Large intestine (tissue), 3 donors: Measurements from ENCODE around the gene SLC5A12. TPM values are rescaled to one million over a fixed set of nuclear protein-coding genes. Genes with fewer than 3 reads are reported as not detected.
"Not testable (repeated sequence)": the region's sequence is repeated elsewhere in the genome, so short reads cannot be mapped to it uniquely, and the experiment has no call there.

Source experiments
- DNase-seq, 2 donors: peaks; one replicate each; pipeline versions ENCODE4 v3.0.0 to v3.0.0-alpha.2; 2013
- H3K27ac ChIP-seq: one replicate; pipeline ENCODE4 v1.5.1; 2013; ENCODE audit warnings: low read length
- H3K27me3 ChIP-seq: 2 replicates; pipeline ENCODE4 v1.6.1; 2013; ENCODE audit warnings: low read length; ENCODE audit not compliant: control insufficient read depth, insufficient read depth
- H3K36me3 ChIP-seq: 2 replicates; pipeline ENCODE4 v1.6.1; 2013; ENCODE audit warnings: low read length; ENCODE audit not compliant: control insufficient read depth, insufficient read depth
- H3K4me1 ChIP-seq: one replicate; pipeline ENCODE4 v1.6.1; 2013; ENCODE audit warnings: low read length; ENCODE audit not compliant: control insufficient read depth, insufficient read depth
- H3K4me3 ChIP-seq: one replicate; pipeline ENCODE4 v1.5.1; 2013; ENCODE audit warnings: low read length
- H3K9me3 ChIP-seq: one replicate; pipeline ENCODE4 v1.6.1; 2013; ENCODE audit warnings: mild to moderate bottlenecking, low read depth, low read length, moderate library complexity; ENCODE audit not compliant: control insufficient read depth
- WGBS: methylation state at CpG from one replicate; pipeline ENCODE4 v1.1.5; 2013; ENCODE audit warnings: low lambda C conversion rate; ENCODE audit not compliant: insufficient coverage; 5-methylcytosine and 5-hydroxymethylcytosine counted together
- polyA plus RNA-seq: library from polyadenylated mRNA; unstranded; fragments of 120-200 nt; gene quantifications from one replicate; pipeline ENCODE4 v1.2.1, GENCODE V29; 2013

Gene SLC5A12
- polyA plus RNA-seq, 1 donor, result 205 TPM

GRCh38 chr11:26675233-26675928, 46.5 kb downstream of the SLC5A12 start:
- H3K36me3 ChIP-seq, result peaks cover 17% of the 10 kb centered on the region
- no peaks in the 10 kb centered on the region for H3K4me1 ChIP-seq
- no peaks in the 10 kb centered on the region for H3K27me3 ChIP-seq
- DNase-seq, result no peak
- H3K27ac ChIP-seq, result no peak overlapping the region
- H3K9me3 ChIP-seq, result no peaks in the 10 kb centered on the region
- no CpG with 5 or more reads among the region's 2 CpGs for WGBS
- no peak overlapping the region for H3K4me3 ChIP-seq

- Histone ChIP-seq H3K4me1 (no peaks in the 10 kb centered on the region), H3K27me3 (no peaks in the 10 kb centered on the region), H3K9me3 (no peaks in the 10 kb centered on the region), H3K36me3 (peaks cover 4% of the 10 kb centered on the region), H3K4me3 (no peak overlapping the region), H3K27ac (no peak overlapping the region)
- 100% methylated on average over 1 of the region's 1 CpG for WGBS
- no peak for DNase-seq
Observed at GRCh38 chr11:26665946-26666345, 55.9 kb downstream of the SLC5A12 start.

- Histone ChIP-seq H3K27me3 (no peaks in the 10 kb centered on the region), H3K27ac (no peak overlapping the region), H3K4me1 (no peaks in the 10 kb centered on the region), H3K9me3 (no peaks in the 10 kb centered on the region), H3K4me3 (no peak overlapping the region), H3K36me3 (no peaks in the 10 kb centered on the region)
- no peak for DNase-seq
- WGBS, result 100% methylated on average over 1 of the region's 2 CpGs
Observed at GRCh38 chr11:26665036-26665435, 56.8 kb downstream of the SLC5A12 start.

- H3K36me3 ChIP-seq, result no peaks in the 10 kb centered on the region
- no peak overlapping the region for H3K4me3 ChIP-seq
- no peaks in the 10 kb centered on the region for H3K27me3 ChIP-seq
- no peaks in the 10 kb centered on the region for H3K9me3 ChIP-seq
- WGBS, result 100% methylated on average over 1 of the region's 1 CpG
- H3K4me1 ChIP-seq, result no peaks in the 10 kb centered on the region
- no peak for DNase-seq
- no peak overlapping the region for H3K27ac ChIP-seq
Observed at GRCh38 chr11:26662916-26663315, 58.9 kb downstream of the SLC5A12 start.

- H3K4me1 ChIP-seq, result no peaks in the 10 kb centered on the region
- DNase-seq, result no peak
- no peak overlapping the region for H3K4me3 ChIP-seq
- H3K9me3 ChIP-seq, result no peaks in the 10 kb centered on the region
- H3K36me3 ChIP-seq, result no peaks in the 10 kb centered on the region
- 100% methylated on average over 1 of the region's 2 CpGs for WGBS
- no peak overlapping the region for H3K27ac ChIP-seq
- H3K27me3 ChIP-seq, result no peaks in the 10 kb centered on the region
Observed at GRCh38 chr11:26655287-26655686, 66.6 kb downstream of the SLC5A12 start.

- 86% methylated on average over 3 of the region's 6 CpGs for WGBS
- no peaks in the 10 kb centered on the region for H3K9me3 ChIP-seq
- H3K27me3 ChIP-seq, result no peaks in the 10 kb centered on the region
- no peaks in the 10 kb centered on the region for H3K4me1 ChIP-seq
- no peaks in the 10 kb centered on the region for H3K36me3 ChIP-seq
- no peak overlapping the region for H3K4me3 ChIP-seq
- no peak for DNase-seq
- H3K27ac ChIP-seq, result no peak overlapping the region
Observed at GRCh38 chr11:26651916-26652315, 69.9 kb downstream of the SLC5A12 start.

GRCh38 chr11:26649884-26650283, 72.0 kb downstream of the SLC5A12 start:
- H3K36me3 ChIP-seq, result no peaks in the 10 kb centered on the region
- H3K27me3 ChIP-seq, result no peaks in the 10 kb centered on the region
- WGBS, result 89% methylated on average over 2 of the region's 8 CpGs
- H3K4me3 ChIP-seq, result no peak overlapping the region
- peak; percentile 62 to 66 for DNase-seq
- H3K27ac ChIP-seq, result no peak overlapping the region
- no peaks in the 10 kb centered on the region for H3K9me3 ChIP-seq
- no peaks in the 10 kb centered on the region for H3K4me1 ChIP-seq

- H3K4me1 ChIP-seq, H3K9me3 ChIP-seq, H3K27ac ChIP-seq, H3K4me3 ChIP-seq, H3K36me3 ChIP-seq, H3K27me3 ChIP-seq, DNase-seq: not testable (repeated sequence)
- no CpG with 5 or more reads among the region's 10 CpGs for WGBS
Observed at GRCh38 chr11:26643314-26643713, 78.5 kb downstream of the SLC5A12 start.

- H3K36me3 ChIP-seq, result no peaks in the 10 kb centered on the region
- H3K27me3 ChIP-seq, result no peaks in the 10 kb centered on the region
- no peak overlapping the region for H3K27ac ChIP-seq
- H3K9me3 ChIP-seq, result no peaks in the 10 kb centered on the region
- H3K4me3 ChIP-seq, result no peak overlapping the region
- no peak for DNase-seq
- no peaks in the 10 kb centered on the region for H3K4me1 ChIP-seq
- no CpG with 5 or more reads among the region's 2 CpGs for WGBS
Observed at GRCh38 chr11:26632691-26633159, 89.1 kb downstream of the SLC5A12 start.

GRCh38 chr11:26626346-26626745, 95.5 kb downstream of the SLC5A12 start:
- Histone ChIP-seq H3K36me3 (no peaks in the 10 kb centered on the region), H3K4me3 (no peak overlapping the region), H3K4me1 (no peaks in the 10 kb centered on the region), H3K9me3 (no peaks in the 10 kb centered on the region), H3K27me3 (no peaks in the 10 kb centered on the region), H3K27ac (no peak overlapping the region)
- no peak for DNase-seq
- 100% methylated on average over 1 of the region's 1 CpG for WGBS

GRCh38 chr11:26623076-26623659, 98.7 kb downstream of the SLC5A12 start:
- no CpG with 5 or more reads among the region's 2 CpGs for WGBS
- no peak overlapping the region for H3K4me3 ChIP-seq
- no peaks in the 10 kb centered on the region for H3K4me1 ChIP-seq
- no peak overlapping the region for H3K27ac ChIP-seq
- H3K36me3 ChIP-seq, result no peaks in the 10 kb centered on the region
- DNase-seq, result no peak
- H3K27me3 ChIP-seq, result no peaks in the 10 kb centered on the region
- no peaks in the 10 kb centered on the region for H3K9me3 ChIP-seq
